Measurements from ENCODE around the gene SLC5A5.
"Not testable (repeated sequence)": the region's sequence is repeated elsewhere in the genome, so short reads cannot be mapped to it uniquely, and the experiment has no call there.

Gene SLC5A5

GRCh38 chr19:17872251-17873001 is 681 bp downstream of the SLC5A5 start:
- DNase-seq = no peak

GRCh38 chr19:17873786-17874757 is 2.3 kb downstream of the SLC5A5 start:
- no peak for DNase-seq

- DNase-seq = no peak
Measured at GRCh38 chr19:17874758-17875135, 3.0 kb downstream of the SLC5A5 start.

GRCh38 chr19:17877696-17878095 is 6.0 kb downstream of the SLC5A5 start:
- no peak for DNase-seq

- no peak for DNase-seq
Measured at GRCh38 chr19:17879466-17879865, 7.7 kb downstream of the SLC5A5 start.

GRCh38 chr19:17881701-17882100 is 10.0 kb downstream of the SLC5A5 start:
- no peak for DNase-seq

- no peak for DNase-seq
Measured at GRCh38 chr19:17883627-17884410, 12.1 kb downstream of the SLC5A5 start.

GRCh38 chr19:17886515-17886914 is 14.8 kb downstream of the SLC5A5 start:
- DNase-seq = no peak

- not testable (repeated sequence) for DNase-seq
Measured at GRCh38 chr19:17887221-17887620, 15.5 kb downstream of the SLC5A5 start.

GRCh38 chr19:17888260-17888659 is 16.5 kb downstream of the SLC5A5 start:
- no peak for DNase-seq

GRCh38 chr19:17889609-17890214 is 18.0 kb downstream of the SLC5A5 start:
- DNase-seq = peak; percentile 70

- DNase-seq = no peak
Measured at GRCh38 chr19:17893766-17894165, 22.0 kb downstream of the SLC5A5 start.

- no peak for DNase-seq
Measured at GRCh38 chr19:17902701-17903100, 31.0 kb downstream of the SLC5A5 start.

- no peak for DNase-seq
Measured at GRCh38 chr19:17908244-17908643, 36.5 kb downstream of the SLC5A5 start.

GRCh38 chr19:17909003-17909732 is 37.4 kb downstream of the SLC5A5 start:
- DNase-seq = no peak

GRCh38 chr19:17910791-17911360 is 39.1 kb downstream of the SLC5A5 start:
- DNase-seq = no peak

- no peak for DNase-seq
Measured at GRCh38 chr19:17915940-17916593, 44.3 kb downstream of the SLC5A5 start.

- DNase-seq = not testable (repeated sequence)
Measured at GRCh38 chr19:17918151-17918550, 46.4 kb downstream of the SLC5A5 start.

GRCh38 chr19:17919122-17919521 is 47.4 kb downstream of the SLC5A5 start:
- DNase-seq = not testable (repeated sequence)

GRCh38 chr19:17920527-17920926 is 48.8 kb downstream of the SLC5A5 start:
- no peak for DNase-seq

- DNase-seq = no peak
Measured at GRCh38 chr19:17922138-17922537, 50.4 kb downstream of the SLC5A5 start.
